GM18907 (cell line): ENCODE data around the gene ZP2.
"Not testable (repeated sequence)": the region's sequence is repeated elsewhere in the genome, so short reads cannot be mapped to it uniquely, and the experiment has no call there.

ENCODE experiments used
- ATAC-seq: cut with Tn5 transposase; IDR thresholded peaks from one replicate; pipeline ENCODE4 v1.9.1; 2021; ENCODE audit warnings: mild to moderate bottlenecking, moderate library complexity; ENCODE audit not compliant: unreplicated experiment

The ZP2 gene

DNA sequence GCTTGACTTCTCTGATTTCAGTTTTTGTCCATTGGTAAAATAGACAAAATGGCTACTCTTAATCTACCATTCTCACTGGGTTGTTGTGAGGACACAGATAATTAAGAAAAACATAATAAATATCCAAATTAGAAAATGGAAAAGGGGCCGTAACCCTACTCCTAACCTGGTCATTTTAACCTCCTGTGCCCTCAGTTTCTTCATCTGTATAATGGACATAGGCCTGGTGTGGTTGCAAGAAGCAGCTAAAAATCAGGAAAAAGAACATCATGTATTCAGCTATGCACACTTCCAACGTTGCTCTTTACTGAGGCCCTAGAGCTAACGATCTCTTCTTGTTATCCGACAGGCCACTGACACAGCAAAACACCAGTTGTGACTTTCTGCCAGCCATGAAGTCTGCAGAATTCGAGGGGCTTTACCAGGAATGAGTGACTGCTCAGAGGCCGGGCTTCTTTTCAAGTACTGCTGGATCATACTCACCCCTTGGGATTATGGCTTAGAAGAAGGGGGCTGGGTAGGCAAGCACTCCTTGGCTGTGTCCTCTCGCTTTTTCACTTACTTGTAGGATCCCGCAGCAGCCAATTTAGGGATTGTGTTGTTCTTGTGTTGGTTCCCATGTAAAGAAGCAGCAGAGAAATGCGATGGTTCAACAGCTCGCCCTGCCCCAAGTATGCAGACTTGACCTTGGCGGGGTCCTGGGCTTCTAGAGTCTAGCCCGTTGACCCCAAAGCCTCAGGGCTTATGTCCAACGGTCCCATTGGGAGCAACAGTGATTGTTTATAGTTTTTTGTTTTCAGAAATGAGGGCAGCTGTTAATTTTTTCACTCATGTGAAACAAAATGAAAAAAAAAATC is 32.0 kb downstream of the ZP2 start:
- no peak for ATAC-seq

DNA sequence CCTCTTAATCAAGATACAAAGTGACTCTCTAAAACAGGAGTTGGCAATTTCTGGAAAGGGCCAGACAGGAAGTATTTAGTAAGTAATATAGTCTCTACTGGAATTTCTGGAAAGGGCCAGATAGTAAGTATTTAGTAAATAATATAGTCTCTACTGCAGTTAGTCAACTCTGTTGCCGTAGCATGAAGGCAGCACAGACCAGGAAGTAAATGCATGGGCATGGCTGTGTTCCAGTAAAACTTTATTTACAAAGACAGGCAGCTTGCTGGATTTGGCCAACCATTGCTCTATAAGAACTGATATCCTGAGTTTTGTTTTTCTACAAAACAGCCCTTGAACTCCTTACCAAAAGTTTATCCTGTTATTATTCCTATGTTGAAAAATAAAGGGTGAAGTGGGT is 36.0 kb downstream of the ZP2 start:
- ATAC-seq, result no peak

DNA sequence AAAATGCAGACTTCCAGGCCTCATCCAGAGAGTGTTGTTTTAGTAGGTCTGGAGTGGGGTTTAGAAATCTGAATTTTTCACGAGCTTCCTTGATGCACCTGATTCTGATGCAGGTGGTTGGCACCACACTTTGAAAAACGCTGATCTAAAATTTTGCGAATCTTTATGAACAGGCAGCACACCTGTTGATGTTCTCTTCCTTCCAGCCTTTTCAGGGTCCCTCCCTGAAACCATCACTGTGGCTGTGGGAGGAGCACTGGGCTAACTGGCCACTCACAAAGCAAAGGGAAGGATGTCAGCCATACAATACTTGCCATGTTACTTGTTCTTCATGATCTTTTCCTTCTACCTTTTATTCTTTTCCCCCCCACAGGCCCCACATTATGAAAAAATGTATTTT is 38.7 kb downstream of the ZP2 start:
- no peak for ATAC-seq

DNA sequence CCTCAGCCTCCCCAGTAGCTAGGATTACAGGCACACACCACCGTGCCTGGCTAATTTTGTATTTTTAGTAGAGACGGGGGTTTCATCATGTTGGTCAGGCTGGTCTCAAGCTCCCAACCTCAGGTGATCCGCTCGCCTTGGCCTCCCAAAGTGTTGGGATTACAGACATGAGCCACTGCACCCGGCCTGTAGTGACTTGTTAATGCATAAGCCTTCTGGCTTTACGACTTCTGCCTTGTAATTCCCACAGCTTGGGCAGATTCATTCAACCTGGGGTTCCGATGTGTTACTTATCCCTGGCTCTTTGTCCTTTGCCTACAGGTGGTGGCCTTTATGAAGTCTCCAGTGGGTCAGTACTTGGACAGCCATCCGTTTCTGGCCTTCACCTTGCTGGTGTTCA is 41.3 kb downstream of the ZP2 start:
- not testable (repeated sequence) for ATAC-seq

DNA sequence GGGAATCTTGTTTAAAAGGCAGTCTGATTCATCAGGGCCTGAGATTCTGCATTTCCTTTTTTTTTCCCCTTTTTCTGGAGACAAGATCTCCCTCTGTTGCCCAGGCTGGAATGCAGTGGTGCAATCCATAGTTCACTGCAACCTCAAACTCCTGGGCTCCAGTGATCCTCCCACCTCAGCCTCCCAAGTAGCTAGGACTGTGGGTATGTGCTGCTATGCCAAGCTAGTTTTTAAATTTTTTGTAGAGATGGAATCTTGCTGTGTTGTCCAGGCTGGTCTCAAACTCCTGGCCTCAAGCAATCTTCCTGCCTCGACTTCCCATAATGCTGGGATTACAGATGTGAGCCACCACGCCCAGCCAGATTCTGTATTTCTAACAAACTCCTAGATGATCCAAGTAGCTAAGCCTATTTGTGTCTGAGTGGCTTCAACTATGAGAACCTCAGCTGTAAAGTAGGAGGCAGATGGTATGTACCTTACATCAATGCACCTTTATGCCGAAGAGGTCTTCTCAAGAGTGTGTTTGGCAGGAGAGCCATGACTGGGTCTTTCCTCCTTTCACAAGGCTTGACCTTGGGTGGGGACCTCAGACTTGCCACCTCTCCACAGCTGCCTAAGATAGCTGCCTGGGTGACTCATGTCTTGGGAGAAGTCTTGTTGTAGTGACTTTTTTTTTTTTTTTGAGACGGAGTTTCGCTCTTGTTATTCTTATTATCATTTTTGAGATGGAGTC is 42.0 kb downstream of the ZP2 start:
- no peak for ATAC-seq

DNA sequence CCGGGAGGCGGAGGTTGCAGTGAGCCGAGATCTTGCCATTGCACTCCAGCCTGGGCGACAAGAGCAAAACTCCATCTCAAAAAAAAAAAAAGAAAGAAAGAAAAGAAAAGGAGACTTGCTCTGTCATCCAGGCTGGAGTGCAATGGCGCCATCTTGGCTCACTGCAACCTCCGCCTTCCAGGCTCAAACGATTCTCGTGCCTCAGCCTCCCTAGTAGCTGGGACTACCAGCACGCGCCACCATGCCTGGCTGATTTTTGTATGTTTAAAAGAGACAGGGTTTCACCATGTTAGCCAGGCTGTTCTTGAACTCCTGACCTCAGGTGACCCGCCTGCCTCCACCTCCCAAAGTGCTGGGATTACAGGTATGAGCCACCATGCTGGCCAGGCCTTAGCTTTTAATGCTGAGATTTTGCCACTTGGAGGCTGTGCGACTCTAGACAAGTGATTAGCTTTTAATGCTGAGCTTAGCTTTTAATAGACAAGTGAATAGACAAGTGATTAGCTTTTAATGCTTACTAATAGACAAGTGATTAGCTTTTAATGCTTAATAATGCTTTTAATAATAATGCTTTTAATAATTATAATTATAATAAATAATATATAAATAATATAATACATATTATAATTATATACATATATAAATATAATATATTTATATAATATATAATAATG is 43.3 kb downstream of the ZP2 start:
- no peak for ATAC-seq

DNA sequence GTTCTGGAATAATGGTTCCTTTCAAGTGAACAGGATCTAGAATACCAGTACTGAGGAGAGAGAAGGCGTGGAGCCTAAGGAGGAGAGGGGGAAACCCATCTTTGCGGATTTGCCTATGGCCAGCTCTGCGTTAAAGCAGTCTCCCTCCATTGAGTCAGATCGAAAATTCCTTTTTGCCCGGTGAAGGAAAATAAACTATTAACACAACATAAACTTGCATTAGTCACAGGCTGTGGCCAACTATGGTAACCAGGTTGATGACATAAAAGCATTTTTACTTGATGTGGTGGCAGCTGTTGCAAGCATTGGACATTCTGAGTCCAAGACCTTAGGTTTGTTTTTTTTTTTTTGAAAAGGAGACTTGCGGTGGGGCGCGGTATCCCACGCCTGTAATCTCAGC is 44.0 kb downstream of the ZP2 start:
- ATAC-seq, result no peak

DNA sequence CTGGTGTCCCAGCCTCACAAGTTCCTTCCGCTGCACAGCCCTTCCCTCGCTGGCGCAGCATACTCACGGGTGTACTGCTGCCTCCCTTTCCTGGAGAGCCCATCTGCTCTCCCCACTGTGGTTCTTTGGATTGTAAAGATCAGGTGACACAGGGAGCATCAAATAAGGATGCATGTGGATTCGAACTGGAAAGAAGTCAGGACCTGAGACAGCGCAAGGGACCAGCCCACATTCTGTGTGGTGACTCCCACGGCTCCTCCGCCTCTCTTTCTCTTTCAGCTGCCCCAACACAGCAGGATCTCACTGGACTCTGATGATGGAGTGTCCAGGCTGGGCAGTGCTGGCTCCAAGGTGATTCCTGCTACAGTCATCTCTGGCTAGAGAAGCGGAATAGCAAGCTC is 44.8 kb downstream of the ZP2 start:
- no peak for ATAC-seq

DNA sequence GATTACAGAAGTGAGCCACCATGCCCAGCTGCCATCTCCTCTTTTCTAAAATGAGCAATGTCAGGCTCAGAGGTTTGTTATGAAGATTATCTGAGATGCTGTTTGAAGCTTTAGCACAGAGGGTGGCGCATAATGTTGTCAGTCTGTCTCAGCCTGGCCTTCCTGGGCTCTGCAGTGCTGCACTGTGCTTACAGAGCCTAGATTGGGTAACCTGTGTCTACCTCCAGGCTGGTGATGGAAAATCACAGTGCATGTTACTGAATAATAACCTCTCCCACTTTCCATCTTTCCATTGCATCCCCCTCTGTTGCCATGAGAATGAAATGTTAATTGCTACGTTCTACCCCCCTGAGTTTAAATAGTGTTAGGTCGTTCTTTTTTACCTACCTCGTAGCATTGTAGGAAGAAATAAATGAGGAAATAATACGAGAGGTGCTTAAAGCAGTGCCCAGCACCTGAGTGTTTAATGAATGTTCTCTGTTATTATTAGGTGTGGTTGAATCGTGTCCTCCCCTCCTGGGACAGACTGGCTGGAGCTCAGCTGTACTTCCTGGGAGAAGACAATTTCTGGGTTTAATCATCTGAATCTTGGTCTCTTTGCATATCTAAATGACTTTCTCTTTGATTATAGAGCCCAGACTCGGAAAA is 46.7 kb downstream of the ZP2 start:
- no peak for ATAC-seq

DNA sequence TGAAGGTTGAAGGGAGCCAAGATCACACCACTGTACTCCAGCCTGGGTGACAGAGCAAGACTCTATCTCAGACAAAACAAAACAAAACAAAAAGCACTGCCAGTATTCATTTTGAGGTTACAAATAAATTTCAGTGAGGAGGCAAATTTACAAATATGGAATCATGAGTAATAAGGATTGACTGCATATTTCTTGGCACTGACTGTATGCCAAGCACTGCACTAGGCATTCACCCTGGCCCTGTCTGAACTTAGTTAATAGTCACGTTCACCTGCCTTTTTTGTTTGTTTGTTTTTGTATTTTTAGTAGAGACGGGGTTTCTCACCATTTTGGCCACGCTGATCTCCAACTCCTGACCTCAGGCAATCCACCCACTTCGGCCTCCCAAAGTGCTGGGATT is 47.8 kb downstream of the ZP2 start:
- no peak for ATAC-seq

DNA sequence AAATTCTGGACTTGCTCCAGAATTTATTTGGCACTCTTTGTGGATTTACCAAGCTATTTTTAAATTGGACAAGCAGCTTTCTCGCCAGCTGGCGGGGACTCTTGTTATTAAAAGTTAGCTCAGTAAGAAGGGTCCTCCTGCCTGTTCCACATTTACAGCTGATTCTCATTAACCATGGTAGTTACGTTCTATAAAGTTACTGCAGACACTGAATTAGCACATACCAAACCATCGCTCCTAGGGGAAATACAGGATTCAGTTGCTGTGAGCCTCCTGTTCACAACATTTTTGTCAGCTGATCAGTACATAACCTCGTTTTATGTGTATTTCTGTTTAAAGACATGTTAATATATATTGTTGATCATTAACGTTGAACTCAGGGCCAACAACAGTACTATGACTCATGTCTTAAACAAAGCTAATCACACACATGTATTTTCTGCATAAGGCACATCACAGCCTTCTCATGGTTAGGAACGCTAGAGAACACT is 48.7 kb downstream of the ZP2 start:
- no peak for ATAC-seq

DNA sequence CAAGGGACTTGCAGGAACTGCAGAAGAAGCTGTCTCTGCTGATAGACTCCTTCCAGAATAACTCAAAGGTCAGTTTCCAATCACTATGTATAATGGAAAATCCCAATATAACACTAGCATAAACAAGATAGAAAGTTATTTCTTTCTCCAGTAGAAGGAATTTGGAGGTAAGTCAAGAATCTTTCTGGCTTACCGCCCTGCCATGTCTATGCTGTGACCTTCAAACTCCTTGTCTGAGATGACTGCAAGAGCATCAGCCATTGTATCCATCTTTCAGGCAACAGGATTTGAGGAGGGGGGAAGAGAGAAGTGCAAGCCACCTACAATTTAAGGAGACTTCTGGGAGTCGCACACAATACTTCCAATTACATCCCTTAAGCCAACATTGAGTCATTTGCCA is 50.2 kb downstream of the ZP2 start:
- ATAC-seq, result no peak

DNA sequence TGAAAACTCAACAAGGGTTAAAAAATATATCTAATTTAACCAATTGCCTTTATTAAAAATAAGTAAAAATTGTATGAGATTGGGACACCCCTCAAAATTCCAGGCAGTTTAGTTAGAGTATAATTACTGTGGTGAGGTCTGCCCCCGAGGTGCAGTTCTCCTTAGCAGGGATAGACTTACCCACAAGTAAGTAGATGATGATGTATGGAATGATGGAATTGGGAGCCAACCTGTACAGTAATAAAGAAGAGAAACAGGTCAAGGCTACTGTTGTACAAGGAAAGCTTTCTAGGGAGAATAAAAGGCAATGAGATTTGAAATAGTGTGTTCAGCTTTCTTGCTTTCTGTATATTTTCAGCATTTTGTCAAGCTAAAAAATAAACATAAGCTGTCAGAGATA is 51.1 kb downstream of the ZP2 start:
- ATAC-seq, result no peak

DNA sequence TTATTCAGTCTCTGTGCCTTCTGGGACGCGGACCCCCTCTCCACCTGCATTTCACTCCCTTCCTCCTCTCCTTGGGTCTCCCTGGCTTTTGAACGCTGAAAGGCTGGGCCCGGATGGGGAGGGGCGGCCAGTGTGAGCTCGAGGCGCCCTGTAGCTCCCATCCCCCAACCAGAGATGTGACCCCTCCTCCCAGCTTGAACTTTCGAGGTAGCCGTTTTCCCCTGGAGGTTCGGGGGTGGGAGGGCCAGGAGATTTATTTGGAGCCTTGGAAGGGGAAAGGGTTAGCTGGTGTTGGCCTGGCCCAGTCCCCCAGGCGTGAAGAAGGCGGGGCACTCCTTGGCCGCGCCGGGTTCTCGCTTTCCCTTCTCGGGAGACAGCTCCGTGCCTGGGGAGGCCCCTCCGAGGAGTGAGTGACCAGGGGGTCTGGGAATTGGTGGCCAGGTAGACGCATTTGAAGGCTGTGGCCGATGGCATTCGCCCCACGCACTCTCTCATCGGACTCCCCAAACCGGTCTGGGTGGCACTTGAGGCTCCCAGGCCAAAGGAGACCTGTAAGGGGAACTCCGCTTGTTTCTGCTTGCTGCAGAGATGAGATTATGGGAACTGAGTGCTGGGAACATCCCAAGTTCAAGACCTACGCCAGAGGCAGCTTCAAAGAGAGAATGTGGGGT is 52.0 kb downstream of the ZP2 start:
- ATAC-seq, result no peak

DNA sequence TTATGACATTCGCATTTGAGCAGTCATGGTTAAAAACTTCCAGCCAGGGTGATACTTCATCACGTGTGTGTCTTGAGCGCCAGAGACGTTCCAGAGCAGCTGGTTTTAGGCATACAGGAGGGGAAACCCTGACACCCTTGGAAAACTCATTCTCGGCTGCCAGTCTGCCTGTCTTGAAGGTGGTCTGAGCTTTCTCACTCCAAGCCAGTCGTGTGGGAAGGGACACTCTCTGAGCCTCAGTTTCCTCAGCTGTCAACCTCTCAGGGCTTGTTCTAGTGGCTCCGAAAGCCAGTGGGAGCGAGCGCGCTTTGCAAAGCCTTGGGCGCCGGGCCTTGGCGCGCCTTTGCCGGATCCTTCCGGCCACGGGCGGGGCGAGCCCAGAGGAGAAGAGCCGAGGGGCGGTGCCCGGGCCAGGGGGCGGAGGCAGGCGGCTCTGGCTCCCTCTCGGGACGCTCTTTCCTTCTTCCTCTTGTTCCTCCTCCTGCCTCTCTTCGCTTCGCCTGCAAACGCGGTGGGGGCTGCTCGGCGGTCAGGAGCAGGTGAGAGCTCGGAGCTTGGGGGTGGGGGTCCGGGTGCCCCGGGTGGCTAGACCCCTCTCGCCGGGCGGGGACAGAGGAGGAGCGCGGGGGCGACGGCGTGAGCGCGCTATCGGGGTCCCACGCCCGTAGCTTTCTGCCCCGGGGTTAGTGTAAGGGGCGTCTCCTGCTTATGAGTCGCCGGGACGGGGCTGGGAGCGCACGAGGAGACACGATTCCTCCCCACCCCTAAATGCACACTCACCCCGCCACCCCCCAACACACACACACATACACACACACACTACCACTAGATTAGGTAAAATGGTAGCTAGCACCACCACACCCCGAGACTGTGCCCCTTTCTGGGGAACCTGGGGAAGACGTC is 52.9 kb downstream of the ZP2 start, which contains the start of gene LDAF1:
Gene LDAF1, plus strand, starts transcription at position 467 of the 903 bp plus-strand sequence. CDS start 2,509 bp downstream, outside the sequence.
- ATAC-seq, result peak; percentile 84

DNA sequence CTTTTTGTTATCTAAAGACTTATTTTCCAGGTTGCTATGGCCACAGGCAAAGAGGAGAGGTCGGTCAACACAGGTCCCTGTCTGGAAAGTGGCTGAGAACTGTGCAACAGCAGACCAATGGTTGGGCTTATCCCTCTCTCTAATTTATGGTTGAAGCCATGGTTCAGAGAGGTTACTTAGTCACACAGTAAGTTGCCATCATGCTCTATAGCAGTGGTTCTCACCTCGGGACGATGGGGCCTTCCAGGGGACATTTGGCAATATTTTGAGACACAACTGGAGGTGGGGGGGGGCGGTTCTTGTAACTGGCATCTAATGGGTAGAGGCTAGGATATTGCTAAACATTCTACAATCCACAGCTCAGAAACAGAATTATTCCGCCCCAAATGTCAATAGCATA is 53.7 kb downstream of the ZP2 start:
- ATAC-seq, result no peak

DNA sequence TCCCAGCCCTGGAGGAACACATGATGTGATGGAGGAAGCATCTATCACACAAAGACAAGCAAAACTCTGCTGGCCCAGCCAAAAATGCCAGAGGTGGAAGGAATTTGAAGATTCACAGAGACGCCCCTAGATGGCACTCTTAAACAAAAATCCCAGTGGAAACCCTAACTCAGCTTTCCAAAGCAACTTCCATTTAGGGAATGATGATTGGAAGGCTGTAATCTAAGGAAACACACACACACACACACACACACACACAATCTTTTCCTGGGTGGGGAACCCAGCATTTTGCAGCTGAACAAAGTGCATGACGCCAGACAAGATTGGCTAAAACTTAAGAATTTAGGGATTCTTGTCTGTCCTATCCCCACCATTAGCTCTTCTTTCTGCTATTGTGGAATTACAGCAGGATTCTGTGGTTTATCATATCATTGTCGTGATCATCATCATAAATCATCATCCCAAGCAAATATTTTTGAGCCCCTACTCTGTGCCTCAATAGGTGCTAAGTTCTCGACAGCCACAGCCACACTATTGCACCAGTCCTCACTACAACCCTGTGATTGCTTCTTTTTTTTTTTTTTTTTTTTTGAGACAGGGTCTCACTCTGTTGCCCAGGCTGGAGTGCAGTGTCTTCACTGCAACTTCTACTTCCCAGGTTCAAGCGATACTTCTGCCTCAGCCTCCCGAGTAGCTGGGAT is 54.5 kb downstream of the ZP2 start:
- ATAC-seq, result no peak

DNA sequence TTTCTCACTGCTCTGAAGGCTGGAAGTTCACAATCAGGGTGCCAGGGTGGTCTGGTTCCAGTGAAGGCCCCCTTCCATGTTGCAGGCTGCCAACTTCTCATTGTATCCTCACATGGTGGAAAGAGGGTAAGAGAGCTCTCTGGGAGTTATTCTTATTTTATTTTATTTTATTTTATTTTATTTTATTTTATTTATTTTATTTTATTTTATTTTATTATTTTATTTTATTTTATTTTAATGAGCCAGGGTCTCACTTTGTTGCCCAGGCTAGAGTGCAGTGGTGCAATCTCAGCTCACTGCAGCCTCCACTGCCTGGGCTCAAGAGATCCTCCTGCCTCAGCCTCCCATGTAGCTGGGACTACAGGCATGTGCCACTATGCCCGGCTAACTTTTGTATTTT is 55.4 kb downstream of the ZP2 start:
- ATAC-seq, result not testable (repeated sequence)
